HepG2 (cell line): Measurements from ENCODE around the gene PCDHGA1. TPM values are rescaled to one million over a fixed set of nuclear protein-coding genes. Genes with fewer than 3 reads are reported as not detected.

Experiments used
- ATAC-seq: fragments of 200-7000 bp; cut with Tn5 transposase; 3 replicates; pipeline ENCODE4 v1.9.1; 2020; ENCODE audit warnings: mild to moderate bottlenecking, moderate library complexity
- BruUV-seq: library from RNA; stranded (reverse); fragments of 400-500 nt; replicated peaks from 2 replicates; lab custom pipeline; 2021; lab: Mats Ljungman, UMichigan
- CTCF ChIA-PET: fragments of 300-600 bp; formaldehyde crosslinking; extraction: SDS; loops from one replicate; lab custom pipeline; 2021; ENCODE audit warnings: low total read pairs, inconsistent platforms, low intra/inter-chr PET ratio; lab: Yijun Ruan, JAX
- POLR2A ChIA-PET: fragments of 350-600 bp; sonication (Branson Sonifier 250); formaldehyde crosslinking; loops from one replicate; lab custom pipeline; 2020; ENCODE audit warnings: antibody characterized with exemption, inconsistent platforms; lab: Yijun Ruan, JAX
- DNase-seq: peaks from one replicate; pipeline ENCODE4 v3.0.0-alpha.2; 2015; ENCODE audit warnings: low spot score
- FAIRE-seq: peaks from 3 replicates; lab custom pipeline; 2011; peaks lifted over from hg19 to GRCh38; lab: Jason Lieb, UNC
- H2AFZ ChIP-seq: one replicate; pipeline ENCODE4 v1.6.1; 2011; ENCODE audit warnings: low read length, inconsistent platforms
- H3K27ac ChIP-seq: fragments of 300-600 bp; 3 replicates; pipeline ENCODE4 v1.8.0; 2011; ENCODE audit warnings: mixed run types, mild to moderate bottlenecking, mixed read lengths, low read length, inconsistent platforms; ENCODE audit not compliant: insufficient read depth; ENCODE audit errors: extremely low read length
- H3K27me3 ChIP-seq, 2 experiments: fragments of 200-600 bp in 1 of 2; 2 replicates in 1 of 2; 3 replicates in 1 of 2; pipeline versions ENCODE4 v1.6.0 to v1.8.0; 2011; ENCODE audit warnings: low read length in 2 of 2, mild to moderate bottlenecking in 2 of 2, moderate library complexity in 2 of 2, inconsistent platforms in 1 of 2; ENCODE audit not compliant: insufficient read depth in 2 of 2, control insufficient read depth in 1 of 2
- H3K36me3 ChIP-seq, 2 experiments: fragments of 200-600 bp in 1 of 2; replicated peaks in 1 of 2; 2 replicates in 1 of 2; 3 replicates in 1 of 2; pipeline versions ENCODE4 v1.5.1 to v1.8.0; 2011; ENCODE audit warnings: low read length in 2 of 2, inconsistent platforms in 1 of 2; ENCODE audit not compliant: insufficient read depth in 2 of 2, control insufficient read depth in 1 of 2
- H3K4me1 ChIP-seq: 2 replicates; pipeline ENCODE4 v1.5.1; 2012; ENCODE audit warnings: low read length, inconsistent platforms; ENCODE audit not compliant: insufficient read depth
- H3K4me2 ChIP-seq: 2 replicates; pipeline ENCODE4 v1.6.0; 2011; ENCODE audit warnings: low read depth, low read length, inconsistent platforms
- H3K4me3 ChIP-seq, 3 experiments: fragments of 200-600 bp in 1 of 3; sonication (generic), shearing (Covaris generic) in 1 of 3; replicated peaks in 1 of 3; 2 replicates each; pipeline ENCODE4 v1.5.1; 2011 to 2016; ENCODE audit warnings: low read length in 3 of 3, inconsistent platforms in 2 of 3, low read depth in 2 of 3, mild to moderate bottlenecking in 2 of 3, control low read depth in 1 of 3, mixed read lengths in 1 of 3; ENCODE audit not compliant: insufficient read depth in 1 of 3
- H3K79me2 ChIP-seq: one replicate; pipeline ENCODE4 v1.6.1; 2011; ENCODE audit warnings: low read length, inconsistent platforms; ENCODE audit not compliant: insufficient read depth
- H3K9ac ChIP-seq: 2 replicates; pipeline ENCODE4 v1.6.0; 2011; ENCODE audit warnings: mild to moderate bottlenecking, low read depth, low read length, inconsistent platforms; ENCODE audit not compliant: insufficient read depth
- H3K9me3 ChIP-seq: 2 replicates; pipeline ENCODE4 v1.5.1; 2012; ENCODE audit warnings: mild to moderate bottlenecking, low read length
- H4K20me1 ChIP-seq: 2 replicates; pipeline ENCODE4 v1.6.0; 2011; ENCODE audit warnings: inconsistent platforms, mild to moderate bottlenecking, low read length, moderate library complexity; ENCODE audit not compliant: insufficient read depth
- DMAP1 ChIP-seq: IDR thresholded peaks from 2 replicates; pipeline ENCODE4 v1.6.1; 2016
- DR1 ChIP-seq: sonication (generic); formaldehyde crosslinking; IDR thresholded peaks from 2 replicates; pipeline ENCODE4 v1.8.0; 2021; ENCODE audit warnings: mild to moderate bottlenecking, missing genetic modification reagents, inconsistent platforms
- ETV5 ChIP-seq: IDR thresholded peaks from 2 replicates; pipeline ENCODE4 v1.6.1; 2018; ENCODE audit warnings: missing biosample characterization, missing genetic modification reagents, inconsistent platforms, borderline replicate concordance
- KLF13 ChIP-seq: sonication (generic); formaldehyde crosslinking; IDR thresholded peaks from 2 replicates; pipeline ENCODE4 v1.4.0; 2020; ENCODE audit warnings: mild to moderate bottlenecking, missing genetic modification reagents
- MAFK ChIP-seq, 2 experiments: IDR thresholded peaks in 1 of 2; conservative IDR thresholded peaks in 1 of 2; 2 replicates each; pipeline ENCODE4 v1.6.1; 2011; ENCODE audit warnings: improper control_type of control experiment in 2 of 2, low read length in 2 of 2
- MYNN ChIP-seq: sonication (generic); formaldehyde crosslinking; IDR thresholded peaks from 2 replicates; pipeline ENCODE4 v1.4.0; 2020; ENCODE audit warnings: mild to moderate bottlenecking, low read depth, missing genetic modification reagents
- NPAS2 ChIP-seq: sonication (generic); formaldehyde crosslinking; IDR thresholded peaks from 2 replicates; pipeline ENCODE4 v1.8.0; 2022; ENCODE audit warnings: mild to moderate bottlenecking, missing genetic modification reagents, borderline replicate concordance
- PHF8 ChIP-seq: sonication (generic); formaldehyde crosslinking; IDR thresholded peaks from 2 replicates; pipeline ENCODE4 v1.5.0; 2020; ENCODE audit warnings: missing genetic modification reagents
- SOX5 ChIP-seq: IDR thresholded peaks from 2 replicates; pipeline ENCODE4 v1.6.1; 2016; ENCODE audit warnings: borderline replicate concordance
- ZFAT ChIP-seq: sonication (generic); formaldehyde crosslinking; conservative IDR thresholded peaks from 2 replicates; pipeline ENCODE4 v1.8.1; 2023; ENCODE audit warnings: missing genetic modification reagents, inconsistent platforms
- ZNF12 ChIP-seq: sonication (generic); formaldehyde crosslinking; IDR thresholded peaks from 2 replicates; pipeline ENCODE4 v1.5.0; 2020; ENCODE audit warnings: missing genetic modification reagents
- ZNF143 ChIP-seq: sonication (generic); formaldehyde crosslinking; IDR thresholded peaks from 2 replicates; pipeline ENCODE4 v1.4.0; 2020; ENCODE audit warnings: missing genetic modification reagents
- ZNF7 ChIP-seq: IDR thresholded peaks from 2 replicates; pipeline ENCODE4 v1.6.1; 2016; ENCODE audit warnings: missing biosample characterization, missing genetic modification reagents
- WGBS: methylation state at CpG from one replicate; pipeline ENCODE4 v1.1.6; 2017; ENCODE audit warnings: low lambda C conversion rate; 5-methylcytosine and 5-hydroxymethylcytosine counted together
- in situ Hi-C: cut with HindIII; loops from 2 replicates; pipeline ENCODE4 v1.10.0; 2017; ENCODE audit warnings: low pct_unique_long_range_greater_than_20kb; ENCODE audit not compliant: extremely low pct_ligation_motif_present
- intact Hi-C: fragments of 100-400 bp; cut with micrococcal nuclease; formaldehyde crosslinking; loops from one replicate; pipeline ENCODE4 v1.10.0; 2022; ENCODE audit not compliant: unreplicated experiment
- polyA plus RNA-seq, 8 experiments: library from polyadenylated mRNA; depleted of rRNA in 3 of 8; stranded (reverse) in 7 of 8; unstranded in 1 of 8; fragments of >200 nt; fragmentation: Illumina TruSeq in 4 of 8; extraction: Trizol in 4 of 8; gene quantifications; 2 replicates each; pipeline versions ENCODE4 v1.2.1 to v1.2.3, GENCODE V29; 2011 to 2016; ENCODE audit warnings: low read depth in 4 of 8, missing spikeins in 1 of 8, mixed read lengths in 1 of 8; ENCODE audit not compliant: insufficient read depth in 1 of 8
- total RNA-seq, 5 experiments: library from RNA; depleted of rRNA; stranded (reverse); fragments of >200 nt; fragmentation: Illumina TruSeq; extraction: Trizol; gene quantifications; 2 replicates each; pipeline ENCODE4 v1.2.3, GENCODE V29; 2016; ENCODE audit warnings: low read depth in 1 of 5
- TF ChIP-seq, protein P1 (sequence below): sonication (generic); formaldehyde crosslinking; IDR thresholded peaks from 2 replicates; pipeline ENCODE4 v1.4.0; 2020; ENCODE audit warnings: missing genetic modification reagents, borderline replicate concordance
- TF ChIP-seq, protein P2 (sequence below): sonication (generic); formaldehyde crosslinking; conservative IDR thresholded peaks from 2 replicates; pipeline ENCODE4 v1.4.0; 2020; ENCODE audit warnings: missing genetic modification reagents
- TF ChIP-seq, protein P3 (sequence below): sonication (generic); formaldehyde crosslinking; IDR thresholded peaks from 2 replicates; pipeline ENCODE4 v1.5.0; 2020; ENCODE audit warnings: mild to moderate bottlenecking, low read depth, missing genetic modification reagents, borderline replicate concordance
- TF ChIP-seq, protein P4 (sequence below): sonication (generic); formaldehyde crosslinking; IDR thresholded peaks from 2 replicates; pipeline ENCODE4 v1.5.1; 2020; ENCODE audit warnings: mild to moderate bottlenecking, missing genetic modification reagents, borderline replicate concordance

The PCDHGA1 gene
- total and polyA plus RNA-seq, 2 of the 13 experiments (the other 11 are each of a cell fraction or from before 2014, with no cell fraction given), result 0.31 to 0.40 TPM

DNA sequence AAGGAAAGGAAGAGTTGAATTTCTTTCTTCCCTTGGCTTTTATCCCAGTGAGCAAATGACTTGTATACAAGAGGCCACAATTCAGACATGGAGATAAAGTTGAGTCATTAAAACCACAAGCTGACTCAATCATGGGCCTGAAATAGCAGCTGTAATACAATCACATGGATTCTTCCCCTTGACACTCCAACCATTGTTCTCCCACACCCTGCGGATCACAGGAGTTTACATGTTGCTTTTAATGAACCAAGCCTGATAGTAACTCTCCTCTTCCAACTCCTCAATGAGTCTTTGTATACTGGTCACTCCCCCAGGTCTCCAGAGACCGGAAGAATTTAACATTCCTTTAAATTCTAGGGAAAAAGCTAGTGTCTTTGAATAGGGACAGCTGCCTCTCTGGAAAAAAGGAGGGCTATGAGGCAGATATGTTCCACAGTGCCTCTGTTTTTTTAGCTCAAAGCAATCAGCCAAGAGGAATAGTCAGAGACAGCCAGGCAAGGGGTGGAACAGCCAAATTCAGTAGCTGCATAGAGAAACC lies 191.0 kb downstream of the PCDHGA1 start:
- no peak overlapping the region for H3K9ac ChIP-seq
- H3K27me3 ChIP-seq, result no peaks in the 10 kb centered on the region
- no TSS peak for BruUV-seq
- no peaks in the 10 kb centered on the region for H3K79me2 ChIP-seq
- in situ Hi-C loops (loop anchor here (5.0 to 10.0 kb wide), 2 partner anchors 104 to 167 kb away; partner anchors contain the start of genes PCDHGA4, PCDHGB1, PCDHGB2 and PCDHGB7), intact Hi-C loops (loop anchor here (5.0 to 10.0 kb wide), 2 partner anchors 167 to 299 kb away; partner anchors contain the start of genes PCDHB14, PCDHGA4, PCDHGB1 and PCDHGB2)
- ChIA-PET POLR2A (no interaction called here), CTCF (no interaction called here)
- ATAC-seq, result no peak; the same call in 2 of the 3 replicates
- peak; percentile 4 for FAIRE-seq
- H3K4me1 ChIP-seq, result peaks cover 32% of the 10 kb centered on the region
- H3K9me3 ChIP-seq, result no peaks in the 10 kb centered on the region
- no peak overlapping the region for H2AFZ ChIP-seq
- peaks cover 30 to 78% of the 10 kb centered on the region in 2 experiments for H3K36me3 ChIP-seq
- no peak overlapping the region for H3K4me3 ChIP-seq
- DNase-seq, result peak; percentile 81
- WGBS, result 79% methylated on average over 2 of the region's 2 CpGs
- no peak overlapping the region for H3K4me2 ChIP-seq
- peaks cover 5% of the 10 kb centered on the region; the same call in 1 of the 2 replicates for H4K20me1 ChIP-seq
- H3K27ac ChIP-seq, result peak overlapping the region; percentile 54
- TF ChIP-seq ZNF12 (no peak), DR1 (CRISPR knock-in tag) (no peak), ZNF143 (CRISPR knock-in tag) (no peak), ZNF7 (CRISPR knock-in tag) (no peak), KLF13 (CRISPR knock-in tag) (no peak), MAFK (conservative IDR thresholded peaks at IDR 0.05 in 1 of 2, IDR thresholded peaks at IDR 0.05 in 1 of 2; ENCODE audit: low read length in 2 of 2) (no peak), SOX5 (CRISPR knock-in tag) (peak; percentile 85; the same call in 1 of the 2 replicates), MYNN (CRISPR knock-in tag) (no peak), ZFAT (CRISPR knock-in tag) (no peak), NPAS2 (CRISPR knock-in tag) (no peak), DMAP1 (CRISPR knock-in tag) (no peak), PHF8 (CRISPR knock-in tag) (no peak), ETV5 (CRISPR knock-in tag) (peak; percentile 16; the same call in 1 of the 2 replicates)
- TF ChIP-seq, protein P1, sequence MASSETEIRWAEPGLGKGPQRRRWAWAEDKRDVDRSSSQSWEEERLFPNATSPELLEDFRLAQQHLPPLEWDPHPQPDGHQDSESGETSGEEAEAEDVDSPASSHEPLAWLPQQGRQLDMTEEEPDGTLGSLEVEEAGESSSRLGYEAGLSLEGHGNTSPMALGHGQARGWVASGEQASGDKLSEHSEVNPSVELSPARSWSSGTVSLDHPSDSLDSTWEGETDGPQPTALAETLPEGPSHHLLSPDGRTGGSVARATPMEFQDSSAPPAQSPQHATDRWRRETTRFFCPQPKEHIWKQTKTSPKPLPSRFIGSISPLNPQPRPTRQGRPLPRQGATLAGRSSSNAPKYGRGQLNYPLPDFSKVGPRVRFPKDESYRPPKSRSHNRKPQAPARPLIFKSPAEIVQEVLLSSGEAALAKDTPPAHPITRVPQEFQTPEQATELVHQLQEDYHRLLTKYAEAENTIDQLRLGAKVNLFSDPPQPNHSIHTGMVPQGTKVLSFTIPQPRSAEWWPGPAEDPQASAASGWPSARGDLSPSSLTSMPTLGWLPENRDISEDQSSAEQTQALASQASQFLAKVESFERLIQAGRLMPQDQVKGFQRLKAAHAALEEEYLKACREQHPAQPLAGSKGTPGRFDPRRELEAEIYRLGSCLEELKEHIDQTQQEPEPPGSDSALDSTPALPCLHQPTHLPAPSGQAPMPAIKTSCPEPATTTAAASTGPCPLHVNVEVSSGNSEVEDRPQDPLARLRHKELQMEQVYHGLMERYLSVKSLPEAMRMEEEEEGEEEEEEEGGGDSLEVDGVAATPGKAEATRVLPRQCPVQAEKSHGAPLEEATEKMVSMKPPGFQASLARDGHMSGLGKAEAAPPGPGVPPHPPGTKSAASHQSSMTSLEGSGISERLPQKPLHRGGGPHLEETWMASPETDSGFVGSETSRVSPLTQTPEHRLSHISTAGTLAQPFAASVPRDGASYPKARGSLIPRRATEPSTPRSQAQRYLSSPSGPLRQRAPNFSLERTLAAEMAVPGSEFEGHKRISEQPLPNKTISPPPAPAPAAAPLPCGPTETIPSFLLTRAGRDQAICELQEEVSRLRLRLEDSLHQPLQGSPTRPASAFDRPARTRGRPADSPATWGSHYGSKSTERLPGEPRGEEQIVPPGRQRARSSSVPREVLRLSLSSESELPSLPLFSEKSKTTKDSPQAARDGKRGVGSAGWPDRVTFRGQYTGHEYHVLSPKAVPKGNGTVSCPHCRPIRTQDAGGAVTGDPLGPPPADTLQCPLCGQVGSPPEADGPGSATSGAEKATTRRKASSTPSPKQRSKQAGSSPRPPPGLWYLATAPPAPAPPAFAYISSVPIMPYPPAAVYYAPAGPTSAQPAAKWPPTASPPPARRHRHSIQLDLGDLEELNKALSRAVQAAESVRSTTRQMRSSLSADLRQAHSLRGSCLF, result no peak
- TF ChIP-seq, protein P2, sequence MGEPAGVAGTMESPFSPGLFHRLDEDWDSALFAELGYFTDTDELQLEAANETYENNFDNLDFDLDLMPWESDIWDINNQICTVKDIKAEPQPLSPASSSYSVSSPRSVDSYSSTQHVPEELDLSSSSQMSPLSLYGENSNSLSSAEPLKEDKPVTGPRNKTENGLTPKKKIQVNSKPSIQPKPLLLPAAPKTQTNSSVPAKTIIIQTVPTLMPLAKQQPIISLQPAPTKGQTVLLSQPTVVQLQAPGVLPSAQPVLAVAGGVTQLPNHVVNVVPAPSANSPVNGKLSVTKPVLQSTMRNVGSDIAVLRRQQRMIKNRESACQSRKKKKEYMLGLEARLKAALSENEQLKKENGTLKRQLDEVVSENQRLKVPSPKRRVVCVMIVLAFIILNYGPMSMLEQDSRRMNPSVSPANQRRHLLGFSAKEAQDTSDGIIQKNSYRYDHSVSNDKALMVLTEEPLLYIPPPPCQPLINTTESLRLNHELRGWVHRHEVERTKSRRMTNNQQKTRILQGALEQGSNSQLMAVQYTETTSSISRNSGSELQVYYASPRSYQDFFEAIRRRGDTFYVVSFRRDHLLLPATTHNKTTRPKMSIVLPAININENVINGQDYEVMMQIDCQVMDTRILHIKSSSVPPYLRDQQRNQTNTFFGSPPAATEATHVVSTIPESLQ (CRISPR knock-in tag), result no peak
- TF ChIP-seq, protein P3, sequence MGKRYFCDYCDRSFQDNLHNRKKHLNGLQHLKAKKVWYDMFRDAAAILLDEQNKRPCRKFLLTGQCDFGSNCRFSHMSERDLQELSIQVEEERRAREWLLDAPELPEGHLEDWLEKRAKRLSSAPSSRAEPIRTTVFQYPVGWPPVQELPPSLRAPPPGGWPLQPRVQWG (CRISPR knock-in tag), result no peak
- TF ChIP-seq, protein P4, sequence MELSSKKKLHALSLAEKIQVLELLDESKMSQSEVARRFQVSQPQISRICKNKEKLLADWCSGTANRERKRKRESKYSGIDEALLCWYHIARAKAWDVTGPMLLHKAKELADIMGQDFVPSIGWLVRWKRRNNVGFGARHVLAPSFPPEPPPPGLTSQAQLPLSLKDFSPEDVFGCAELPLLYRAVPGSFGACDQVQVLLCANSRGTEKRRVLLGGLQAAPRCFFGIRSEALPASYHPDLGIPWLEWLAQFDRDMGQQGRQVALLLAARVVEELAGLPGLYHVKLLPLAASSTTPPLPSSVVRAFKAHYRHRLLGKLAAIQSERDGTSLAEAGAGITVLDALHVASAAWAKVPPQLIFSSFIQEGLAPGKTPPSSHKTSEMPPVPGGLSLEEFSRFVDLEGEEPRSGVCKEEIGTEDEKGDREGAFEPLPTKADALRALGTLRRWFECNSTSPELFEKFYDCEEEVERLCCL (CRISPR knock-in tag), result no peak
